Gastroesophageal sphincter (tissue), 4 donors: Measurements from ENCODE around the gene EPDR1. TPM values are rescaled to one million over a fixed set of nuclear protein-coding genes. Genes with fewer than 3 reads are reported as not detected.

Experiments used
- ATAC-seq: fragments of 150-250 bp; one replicate; pipeline ENCODE4 v1.9.1; 2016; ENCODE audit warnings: mild to moderate bottlenecking, moderate library complexity
- H3K27ac ChIP-seq, 4 donors: fragments of 200-600 bp; sonication (generic) in 3 of 4; 1 replicate in 3 of 4; 2 replicates in 1 of 4; pipeline ENCODE4 v1.5.1; 2016 to 2019
- H3K27me3 ChIP-seq: fragments of 200-600 bp; sonication (generic); one replicate; pipeline ENCODE4 v1.5.1; 2019
- H3K36me3 ChIP-seq, 2 donors: fragments of 200-600 bp; sonication (generic); one replicate each; pipeline ENCODE4 v1.5.1; 2019; ENCODE audit warnings: control low read depth in 1 of 2
- H3K4me1 ChIP-seq, 3 donors: fragments of 200-600 bp; sonication (generic); 1 replicate in 2 of 3; 2 replicates in 1 of 3; pipeline ENCODE4 v1.5.1; 2016 to 2019; ENCODE audit warnings: control low read depth in 2 of 3
- H3K4me3 ChIP-seq, 2 donors: fragments of 200-600 bp; sonication (generic); one replicate each; pipeline ENCODE4 v1.5.1; 2019; ENCODE audit warnings: mild to moderate bottlenecking in 1 of 2, moderate library complexity in 1 of 2
- H3K9me3 ChIP-seq, 3 donors: fragments of 200-600 bp; sonication (generic); one replicate each; pipeline ENCODE4 v1.5.1; 2017 to 2019; ENCODE audit warnings: control low read depth in 2 of 3
- EP300 ChIP-seq: sonication (generic); formaldehyde crosslinking; IDR thresholded peaks from one replicate; pipeline ENCODE4 v1.6.1; 2017; ENCODE audit warnings: antibody characterized with exemption, mild to moderate bottlenecking
- POLR2A ChIP-seq, 2 donors: fragments of 450-650 bp; IDR thresholded peaks; one replicate each; pipeline ENCODE4 v1.6.1; 2017; ENCODE audit warnings: antibody characterized with exemption in 2 of 2, mild to moderate bottlenecking in 2 of 2, moderate library complexity in 1 of 2
- POLR2AphosphoS5 ChIP-seq: sonication (generic); formaldehyde crosslinking; IDR thresholded peaks from one replicate; pipeline ENCODE4 v1.6.1; 2017; ENCODE audit warnings: antibody characterized with exemption
- WGBS, 2 donors: methylation state at CpG; one replicate each; pipeline ENCODE4 v1.1.5; 2018; ENCODE audit warnings: low coverage in 1 of 2; 5-methylcytosine and 5-hydroxymethylcytosine counted together
- total RNA-seq, 4 donors: library from RNA; depleted of rRNA; stranded (reverse); fragments of >200 nt; gene quantifications; one replicate each; pipeline ENCODE4 v1.1.0, GENCODE V29; 2016
- TF ChIP-seq, protein P1 (sequence below), 4 experiments: fragments of 200-600 bp in 2 of 4; fragments of 450-650 bp in 2 of 4; sonication (generic) in 1 of 4; IDR thresholded peaks; one replicate each; pipeline ENCODE4 v1.5.1; 2017 to 2019; ENCODE audit warnings: antibody characterized with exemption in 4 of 4, mild to moderate bottlenecking in 2 of 4, moderate library complexity in 2 of 4

EPDR1 gene
- total RNA-seq, 4 donors from 2014 or later, result 14.3 to 43.8 (median 19.0) TPM

GRCh38 chr7:37956791-37957190, 36.4 kb downstream of the EPDR1 start:
- TF ChIP-seq POLR2A (IDR thresholded peaks at IDR 0.05) (no peak), EP300 (no peak), POLR2AphosphoS5 (no peak)
- TF ChIP-seq, protein P1, sequence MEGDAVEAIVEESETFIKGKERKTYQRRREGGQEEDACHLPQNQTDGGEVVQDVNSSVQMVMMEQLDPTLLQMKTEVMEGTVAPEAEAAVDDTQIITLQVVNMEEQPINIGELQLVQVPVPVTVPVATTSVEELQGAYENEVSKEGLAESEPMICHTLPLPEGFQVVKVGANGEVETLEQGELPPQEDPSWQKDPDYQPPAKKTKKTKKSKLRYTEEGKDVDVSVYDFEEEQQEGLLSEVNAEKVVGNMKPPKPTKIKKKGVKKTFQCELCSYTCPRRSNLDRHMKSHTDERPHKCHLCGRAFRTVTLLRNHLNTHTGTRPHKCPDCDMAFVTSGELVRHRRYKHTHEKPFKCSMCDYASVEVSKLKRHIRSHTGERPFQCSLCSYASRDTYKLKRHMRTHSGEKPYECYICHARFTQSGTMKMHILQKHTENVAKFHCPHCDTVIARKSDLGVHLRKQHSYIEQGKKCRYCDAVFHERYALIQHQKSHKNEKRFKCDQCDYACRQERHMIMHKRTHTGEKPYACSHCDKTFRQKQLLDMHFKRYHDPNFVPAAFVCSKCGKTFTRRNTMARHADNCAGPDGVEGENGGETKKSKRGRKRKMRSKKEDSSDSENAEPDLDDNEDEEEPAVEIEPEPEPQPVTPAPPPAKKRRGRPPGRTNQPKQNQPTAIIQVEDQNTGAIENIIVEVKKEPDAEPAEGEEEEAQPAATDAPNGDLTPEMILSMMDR (IDR thresholded peaks at IDR 0.05), result no peak
- H3K9me3 ChIP-seq, result no peaks in the 10 kb centered on the region
- ATAC-seq, result no peak
- peaks cover 0 to 4% of the 10 kb centered on the region in 2 donors for H3K36me3 ChIP-seq
- no peak overlapping the region for H3K4me3 ChIP-seq
- H3K27me3 ChIP-seq, result no peaks in the 10 kb centered on the region
- no peak overlapping the region for H3K27ac ChIP-seq
- no peaks in the 10 kb centered on the region for H3K4me1 ChIP-seq

- TF ChIP-seq POLR2A (IDR thresholded peaks at IDR 0.05) (no peak), EP300 (no peak), POLR2AphosphoS5 (no peak)
- TF ChIP-seq, protein P1 (IDR thresholded peaks at IDR 0.05), result no peak
- no peaks in the 10 kb centered on the region for H3K9me3 ChIP-seq
- no peak overlapping the region for H3K4me3 ChIP-seq
- no peaks in the 10 kb centered on the region for H3K27me3 ChIP-seq
- no peaks in the 10 kb centered on the region for H3K4me1 ChIP-seq
- no peaks in the 10 kb centered on the region for H3K36me3 ChIP-seq
- H3K27ac ChIP-seq, result no peak overlapping the region
- ATAC-seq, result no peak
- WGBS, 2 donors, result 70 to 82% methylated on average over 3 to 5 of the region's 9 CpGs
Observed at GRCh38 chr7:37957221-37957970, 37.0 kb downstream of the EPDR1 start.

DNA sequence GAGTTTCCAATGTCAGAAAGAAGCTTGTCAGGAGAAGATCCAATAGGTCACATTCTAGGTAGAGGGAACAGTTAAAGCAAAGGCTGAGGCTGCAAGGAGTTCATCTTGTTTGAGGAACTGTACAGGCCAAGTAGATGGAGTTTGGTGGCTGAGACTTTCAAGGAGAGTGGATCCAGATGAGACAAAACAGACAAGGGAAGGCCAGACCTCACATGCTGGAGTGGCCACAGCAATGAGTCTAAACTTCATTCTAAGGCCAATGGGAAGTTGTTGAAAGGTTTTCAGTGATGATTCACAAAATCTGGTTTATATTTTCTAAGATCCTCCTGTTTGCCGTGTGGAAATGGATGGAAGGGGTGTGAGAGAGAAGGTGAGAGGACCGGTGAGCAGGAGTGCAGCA, 40.0 kb downstream of the EPDR1 start:
- ATAC-seq, result no peak
- no peaks in the 10 kb centered on the region for H3K9me3 ChIP-seq
- H3K27me3 ChIP-seq, result no peaks in the 10 kb centered on the region
- WGBS, 2 donors, result 80 to 83% methylated on average over 1 of the region's 2 CpGs
- no peak overlapping the region for H3K27ac ChIP-seq
- H3K4me3 ChIP-seq, result no peak overlapping the region
- no peaks in the 10 kb centered on the region for H3K4me1 ChIP-seq
- TF ChIP-seq EP300 (no peak), POLR2AphosphoS5 (no peak), POLR2A (IDR thresholded peaks at IDR 0.05) (no peak)
- TF ChIP-seq, protein P1 (IDR thresholded peaks at IDR 0.05), result no peak
- no peaks in the 10 kb centered on the region for H3K36me3 ChIP-seq

- Histone ChIP-seq H3K27ac (no peak overlapping the region), H3K9me3 (no peaks in the 10 kb centered on the region), H3K36me3 (no peaks in the 10 kb centered on the region), H3K27me3 (no peaks in the 10 kb centered on the region), H3K4me3 (no peak overlapping the region), H3K4me1 (no peaks in the 10 kb centered on the region)
- no peak for ATAC-seq
- TF ChIP-seq, protein P1 (IDR thresholded peaks at IDR 0.05), result no peak
- TF ChIP-seq POLR2A (IDR thresholded peaks at IDR 0.05) (no peak), POLR2AphosphoS5 (no peak), EP300 (no peak)
- WGBS, 2 donors, result 79% methylated on average over 2 to 4 of the region's 5 CpGs
Observed at GRCh38 chr7:37961251-37961650, 40.8 kb downstream of the EPDR1 start.

DNA sequence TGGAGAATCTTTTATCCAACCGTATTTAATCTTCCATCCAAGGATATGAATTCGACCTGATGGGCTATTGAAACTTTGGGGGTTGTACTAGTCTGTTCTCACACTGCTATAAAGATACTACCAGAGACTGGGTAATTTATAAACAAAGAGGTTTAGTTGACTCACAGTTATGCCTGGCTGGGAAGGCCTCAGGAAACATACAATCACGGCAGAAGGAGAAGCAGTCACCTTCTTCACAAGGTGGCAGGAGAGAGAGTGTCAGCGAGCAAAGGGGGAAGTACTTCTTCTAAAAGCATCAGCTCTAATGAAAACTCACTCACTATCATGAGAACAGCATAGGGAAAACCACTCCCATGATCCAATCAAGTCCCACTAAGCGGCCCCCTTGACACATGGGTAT, 43.8 kb downstream of the EPDR1 start:
- Histone ChIP-seq H3K9me3 (no peaks in the 10 kb centered on the region), H3K4me1 (no peaks in the 10 kb centered on the region), H3K27me3 (no peaks in the 10 kb centered on the region), H3K36me3 (no peaks in the 10 kb centered on the region), H3K4me3 (no peak overlapping the region), H3K27ac (no peak overlapping the region)
- no peak for ATAC-seq
- 50 to 78% methylated on average over 3 to 5 of the region's 5 CpGs for WGBS, 2 donors
- TF ChIP-seq, protein P1 (IDR thresholded peaks at IDR 0.05), result no peak
- TF ChIP-seq POLR2AphosphoS5, result no peak
- TF ChIP-seq EP300, result no peak
- no peak for TF ChIP-seq POLR2A (IDR thresholded peaks at IDR 0.05)
